SK-N-SH treated with all-trans-retinoic acid at 6 μM for 48 hours (cell line): Measurements from ENCODE around the gene CBR1.

Experiments used
- ARNTL ChIP-seq: fragments of 450-650 bp; formaldehyde crosslinking; IDR thresholded peaks from 2 replicates; pipeline ENCODE4 v1.5.0; 2020; ENCODE audit warnings: low read depth, mild to moderate bottlenecking, moderate library complexity, borderline replicate concordance
- BACH2 ChIP-seq: fragments of 250-450 bp; sonication (Bioruptor Pico); IDR thresholded peaks from 2 replicates; pipeline ENCODE4 v1.9.0; 2021; ENCODE audit warnings: mild to moderate bottlenecking, borderline replicate concordance
- ESRRG ChIP-seq: fragments of 250-450 bp; sonication (Bioruptor Pico); IDR thresholded peaks from 2 replicates; pipeline ENCODE4 v1.6.1; 2021; ENCODE audit warnings: mild to moderate bottlenecking
- GLIS3 ChIP-seq: fragments of 250-450 bp; sonication (Bioruptor Pico); IDR thresholded peaks from 2 replicates; pipeline ENCODE4 v1.5.0; 2020; ENCODE audit warnings: mild to moderate bottlenecking, moderate library complexity
- OSR1 ChIP-seq: fragments of 250-450 bp; sonication (Bioruptor Pico); IDR thresholded peaks from 2 replicates; pipeline ENCODE4 v1.8.0; 2022; ENCODE audit warnings: moderate library complexity, mild to moderate bottlenecking, inconsistent platforms
- PATZ1 ChIP-seq: fragments of 250-450 bp; sonication (Bioruptor Pico); IDR thresholded peaks from 2 replicates; pipeline ENCODE4 v1.8.0; 2020; ENCODE audit warnings: mild to moderate bottlenecking, moderate library complexity, borderline replicate concordance
- SNAI2 ChIP-seq: fragments of 250-450 bp; sonication (Bioruptor Pico); IDR thresholded peaks from 2 replicates; pipeline ENCODE4 v1.5.0; 2020; ENCODE audit warnings: mild to moderate bottlenecking, moderate library complexity
- TCF4 ChIP-seq: fragments of 250-450 bp; sonication (Bioruptor Pico); IDR thresholded peaks from 2 replicates; pipeline ENCODE4 v1.8.0; 2021; ENCODE audit warnings: mild to moderate bottlenecking, moderate library complexity, borderline replicate concordance
- TOX ChIP-seq: fragments of 250-450 bp; sonication (Bioruptor Pico); IDR thresholded peaks from 2 replicates; pipeline ENCODE4 v1.8.0; 2021; ENCODE audit warnings: mild to moderate bottlenecking, moderate library complexity, borderline replicate concordance
- ZC3H10 ChIP-seq: fragments of 250-450 bp; sonication (Bioruptor Pico); IDR thresholded peaks from 2 replicates; pipeline ENCODE4 v1.5.1; 2021; ENCODE audit warnings: mild to moderate bottlenecking, moderate library complexity
- ZFP30 ChIP-seq: fragments of 450-650 bp; formaldehyde crosslinking; IDR thresholded peaks from 2 replicates; pipeline ENCODE4 v1.5.0; 2022; ENCODE audit warnings: mild to moderate bottlenecking, moderate library complexity
- ZNF8 ChIP-seq: fragments of 450-650 bp; formaldehyde crosslinking; IDR thresholded peaks from 2 replicates; pipeline ENCODE4 v1.5.0; 2020; ENCODE audit warnings: mild to moderate bottlenecking, moderate library complexity
- TF ChIP-seq, protein P1 (sequence below): fragments of 250-450 bp; sonication (Bioruptor Pico); IDR thresholded peaks from 2 replicates; pipeline ENCODE4 v1.5.1; 2020; ENCODE audit warnings: low read depth, mild to moderate bottlenecking, moderate library complexity
- TF ChIP-seq, protein P2 (sequence below): fragments of 250-450 bp; sonication (Bioruptor Pico); IDR thresholded peaks from 2 replicates; pipeline ENCODE4 v1.5.1; 2021; ENCODE audit warnings: mild to moderate bottlenecking, moderate library complexity

GRCh38 chr21:36092681-36093080 is 22.9 kb downstream of the CBR1 start:
- no peak for TF ChIP-seq ARNTL (CRISPR knock-in tag)
- no peak for TF ChIP-seq PATZ1 (CRISPR knock-in tag)
- TF ChIP-seq, protein P1, sequence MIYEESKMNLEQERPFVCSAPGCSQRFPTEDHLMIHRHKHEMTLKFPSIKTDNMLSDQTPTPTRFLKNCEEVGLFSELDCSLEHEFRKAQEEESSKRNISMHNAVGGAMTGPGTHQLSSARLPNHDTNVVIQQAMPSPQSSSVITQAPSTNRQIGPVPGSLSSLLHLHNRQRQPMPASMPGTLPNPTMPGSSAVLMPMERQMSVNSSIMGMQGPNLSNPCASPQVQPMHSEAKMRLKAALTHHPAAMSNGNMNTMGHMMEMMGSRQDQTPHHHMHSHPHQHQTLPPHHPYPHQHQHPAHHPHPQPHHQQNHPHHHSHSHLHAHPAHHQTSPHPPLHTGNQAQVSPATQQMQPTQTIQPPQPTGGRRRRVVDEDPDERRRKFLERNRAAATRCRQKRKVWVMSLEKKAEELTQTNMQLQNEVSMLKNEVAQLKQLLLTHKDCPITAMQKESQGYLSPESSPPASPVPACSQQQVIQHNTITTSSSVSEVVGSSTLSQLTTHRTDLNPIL, result no peak
- TF ChIP-seq ZNF8 (CRISPR knock-in tag), result no peak
- TF ChIP-seq TOX (CRISPR knock-in tag), result no peak
- TF ChIP-seq GLIS3 (CRISPR knock-in tag), result no peak
- no peak for TF ChIP-seq BACH2 (CRISPR knock-in tag)
- no peak for TF ChIP-seq ZFP30 (CRISPR knock-in tag)
- no peak for TF ChIP-seq ESRRG (CRISPR knock-in tag)
- no peak for TF ChIP-seq SNAI2
- no peak for TF ChIP-seq OSR1 (CRISPR knock-in tag)
- TF ChIP-seq, protein P2, sequence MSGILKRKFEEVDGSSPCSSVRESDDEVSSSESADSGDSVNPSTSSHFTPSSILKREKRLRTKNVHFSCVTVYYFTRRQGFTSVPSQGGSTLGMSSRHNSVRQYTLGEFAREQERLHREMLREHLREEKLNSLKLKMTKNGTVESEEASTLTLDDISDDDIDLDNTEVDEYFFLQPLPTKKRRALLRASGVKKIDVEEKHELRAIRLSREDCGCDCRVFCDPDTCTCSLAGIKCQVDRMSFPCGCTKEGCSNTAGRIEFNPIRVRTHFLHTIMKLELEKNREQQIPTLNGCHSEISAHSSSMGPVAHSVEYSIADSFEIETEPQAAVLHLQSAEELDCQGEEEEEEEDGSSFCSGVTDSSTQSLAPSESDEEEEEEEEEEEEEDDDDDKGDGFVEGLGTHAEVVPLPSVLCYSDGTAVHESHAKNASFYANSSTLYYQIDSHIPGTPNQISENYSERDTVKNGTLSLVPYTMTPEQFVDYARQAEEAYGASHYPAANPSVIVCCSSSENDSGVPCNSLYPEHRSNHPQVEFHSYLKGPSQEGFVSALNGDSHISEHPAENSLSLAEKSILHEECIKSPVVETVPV (CRISPR knock-in tag), result no peak
- TF ChIP-seq TCF4 (CRISPR knock-in tag), result no peak
- no peak for TF ChIP-seq ZC3H10 (CRISPR knock-in tag)
